DOHH2 (cell line): ENCODE measurements around the gene DBNDD1.

Experiments
- H3F3A ChIP-seq: fragments of 200-600 bp; sonication (generic), shearing (Covaris generic); 2 replicates; pipeline ENCODE4 v1.6.0; 2016; ENCODE audit warnings: antibody characterized with exemption, mild to moderate bottlenecking; ENCODE audit not compliant: control insufficient read depth, insufficient read depth
- H3K27ac ChIP-seq: fragments of 200-600 bp; sonication (generic); 2 replicates; pipeline ENCODE4 v1.5.1; 2014; ENCODE audit warnings: low read depth, mild to moderate bottlenecking, low read length, moderate library complexity
- H3K27me3 ChIP-seq: fragments of 200-600 bp; sonication (generic); 2 replicates; pipeline ENCODE4 v1.6.1; 2014; ENCODE audit warnings: mild to moderate bottlenecking, low read length, mixed read lengths; ENCODE audit not compliant: control insufficient read depth
- H3K36me3 ChIP-seq: fragments of 200-600 bp; sonication (generic); 2 replicates; pipeline ENCODE4 v1.6.1; 2014; ENCODE audit warnings: mild to moderate bottlenecking, low read length, moderate library complexity, mixed read lengths; ENCODE audit not compliant: control insufficient read depth
- H3K4me1 ChIP-seq: fragments of 200-600 bp; sonication (generic); 2 replicates; pipeline ENCODE4 v1.6.1; 2014; ENCODE audit warnings: mild to moderate bottlenecking, low read length, mixed read lengths; ENCODE audit not compliant: control insufficient read depth
- H3K4me2 ChIP-seq: fragments of 200-600 bp; sonication (generic); 2 replicates; pipeline ENCODE4 v1.6.0; 2014; ENCODE audit warnings: mild to moderate bottlenecking, low read length, moderate library complexity
- H3K4me3 ChIP-seq: fragments of 200-600 bp; sonication (generic); 2 replicates; pipeline ENCODE4 v1.5.1; 2014; ENCODE audit warnings: mild to moderate bottlenecking, low read length, mixed read lengths
- H3K79me2 ChIP-seq: fragments of 200-600 bp; sonication (generic); 2 replicates; pipeline ENCODE4 v1.6.1; 2014; ENCODE audit warnings: mild to moderate bottlenecking, low read length, mixed read lengths; ENCODE audit not compliant: control insufficient read depth
- H3K9me2 ChIP-seq: fragments of 200-600 bp; sonication (generic); replicated peaks from 2 replicates; pipeline ENCODE4 v1.6.1; 2014; ENCODE audit warnings: mild to moderate bottlenecking, low read length, mixed read lengths; ENCODE audit not compliant: control insufficient read depth
- H3K9me3 ChIP-seq: fragments of 200-600 bp; sonication (generic); 2 replicates; pipeline ENCODE4 v1.6.1; 2014; ENCODE audit warnings: antibody characterized with exemption, low read length, mixed read lengths; ENCODE audit not compliant: control insufficient read depth, insufficient read depth
- H4K20me1 ChIP-seq: fragments of 200-600 bp; sonication (generic); 2 replicates; pipeline ENCODE4 v1.6.0; 2014; ENCODE audit warnings: low read depth, mild to moderate bottlenecking, antibody characterized with exemption, low read length, moderate library complexity; ENCODE audit not compliant: control insufficient read depth, insufficient read depth
- EZH2phosphoT487 ChIP-seq: fragments of 200-600 bp; sonication (generic); IDR thresholded peaks from 2 replicates; pipeline ENCODE4 v1.6.1; 2017; ENCODE audit warnings: borderline replicate concordance, mild to moderate bottlenecking, antibody characterized with exemption, low read length, moderate library complexity, mixed read lengths
- TF ChIP-seq, protein P1 (sequence below): fragments of 200-600 bp; sonication (generic); IDR thresholded peaks from one replicate; pipeline ENCODE4 v1.5.1; 2014; ENCODE audit warnings: antibody characterized with exemption, mild to moderate bottlenecking, low read depth, low read length; ENCODE audit not compliant: poor library complexity, severe bottlenecking

The DBNDD1 gene

GRCh38 chr16:90055371-90055770 is 36.1 kb upstream of the DBNDD1 start:
- Histone ChIP-seq H3K9me3 (peaks cover 18% of the 10 kb centered on the region), H3K4me1 (no peaks in the 10 kb centered on the region), H3K36me3 (no peaks in the 10 kb centered on the region), H3K27ac (no peak overlapping the region), H3K79me2 (no peaks in the 10 kb centered on the region), H3F3A (no peaks in the 10 kb centered on the region), H3K9me2 (no peaks in the 10 kb centered on the region), H3K4me3 (no peak overlapping the region), H4K20me1 (no peaks in the 10 kb centered on the region), H3K4me2 (no peak overlapping the region), H3K27me3 (no peaks in the 10 kb centered on the region; the same call in 1 of the 2 replicates)
- no peak for TF ChIP-seq EZH2phosphoT487
- TF ChIP-seq, protein P1, sequence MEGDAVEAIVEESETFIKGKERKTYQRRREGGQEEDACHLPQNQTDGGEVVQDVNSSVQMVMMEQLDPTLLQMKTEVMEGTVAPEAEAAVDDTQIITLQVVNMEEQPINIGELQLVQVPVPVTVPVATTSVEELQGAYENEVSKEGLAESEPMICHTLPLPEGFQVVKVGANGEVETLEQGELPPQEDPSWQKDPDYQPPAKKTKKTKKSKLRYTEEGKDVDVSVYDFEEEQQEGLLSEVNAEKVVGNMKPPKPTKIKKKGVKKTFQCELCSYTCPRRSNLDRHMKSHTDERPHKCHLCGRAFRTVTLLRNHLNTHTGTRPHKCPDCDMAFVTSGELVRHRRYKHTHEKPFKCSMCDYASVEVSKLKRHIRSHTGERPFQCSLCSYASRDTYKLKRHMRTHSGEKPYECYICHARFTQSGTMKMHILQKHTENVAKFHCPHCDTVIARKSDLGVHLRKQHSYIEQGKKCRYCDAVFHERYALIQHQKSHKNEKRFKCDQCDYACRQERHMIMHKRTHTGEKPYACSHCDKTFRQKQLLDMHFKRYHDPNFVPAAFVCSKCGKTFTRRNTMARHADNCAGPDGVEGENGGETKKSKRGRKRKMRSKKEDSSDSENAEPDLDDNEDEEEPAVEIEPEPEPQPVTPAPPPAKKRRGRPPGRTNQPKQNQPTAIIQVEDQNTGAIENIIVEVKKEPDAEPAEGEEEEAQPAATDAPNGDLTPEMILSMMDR = no peak

- Histone ChIP-seq H3K79me2 (no peaks in the 10 kb centered on the region), H4K20me1 (no peaks in the 10 kb centered on the region), H3F3A (no peaks in the 10 kb centered on the region), H3K27me3 (no peaks in the 10 kb centered on the region; the same call in 1 of the 2 replicates), H3K4me3 (no peak overlapping the region), H3K36me3 (no peaks in the 10 kb centered on the region), H3K9me2 (no peaks in the 10 kb centered on the region), H3K4me1 (no peaks in the 10 kb centered on the region), H3K27ac (no peak overlapping the region), H3K9me3 (peaks cover 18% of the 10 kb centered on the region), H3K4me2 (no peak overlapping the region)
- TF ChIP-seq, protein P1 = no peak
- no peak for TF ChIP-seq EZH2phosphoT487
Measured at GRCh38 chr16:90054554-90054953, 35.3 kb upstream of the DBNDD1 start.

DNA sequence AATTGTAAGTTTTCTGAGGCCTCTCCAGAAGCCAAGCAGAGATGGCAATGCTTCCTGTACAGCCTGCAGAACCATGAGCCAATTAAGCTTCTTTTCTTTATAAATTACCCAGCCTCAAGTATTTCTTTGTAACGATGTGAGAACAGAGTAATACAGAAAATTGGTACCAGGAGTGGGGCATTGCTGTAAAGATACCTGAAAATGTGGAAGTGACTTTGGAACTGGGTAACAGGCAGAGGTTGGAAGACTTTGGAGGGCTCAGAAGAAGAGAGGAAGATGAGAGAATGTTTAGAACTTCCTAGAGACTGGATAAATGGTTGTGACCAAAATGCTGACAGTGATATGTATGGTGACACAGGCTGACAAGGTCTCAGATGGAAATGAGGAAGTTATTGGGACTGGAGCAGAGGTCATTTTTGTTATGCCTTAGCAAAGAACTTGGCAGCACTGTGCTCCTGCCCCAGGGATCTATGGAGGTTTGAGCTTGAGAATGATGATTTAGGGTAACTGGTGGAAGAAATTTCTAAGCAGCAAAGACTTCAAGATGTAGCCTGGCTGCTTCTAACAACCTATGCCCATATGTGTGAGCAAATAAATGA is 34.7 kb upstream of the DBNDD1 start:
- Histone ChIP-seq H3K9me2 (no peaks in the 10 kb centered on the region), H3K79me2 (no peaks in the 10 kb centered on the region), H3K4me2 (no peak overlapping the region), H4K20me1 (no peaks in the 10 kb centered on the region), H3K4me1 (no peaks in the 10 kb centered on the region), H3K36me3 (no peaks in the 10 kb centered on the region), H3K27ac (no peak overlapping the region), H3K4me3 (no peak overlapping the region), H3K9me3 (peaks cover 18% of the 10 kb centered on the region), H3F3A (no peaks in the 10 kb centered on the region), H3K27me3 (no peaks in the 10 kb centered on the region)
- TF ChIP-seq, protein P1 = no peak
- TF ChIP-seq EZH2phosphoT487 = no peak
